Stimulated activated CD8-positive, alpha-beta memory T cell treated with anti-CD3 and anti-CD28 coated beads, Interleukin-4, amount 100 ng/mL, for 1 hour (primary cell): ENCODE measurements around the gene ADAM12.
A peak's percentile ranks its signal among the peaks of the same experiment; 100 is the strongest.
"Not testable (repeated sequence)": the region's sequence is repeated elsewhere in the genome, so short reads cannot be mapped to it uniquely, and the experiment has no call there.

ENCODE experiments used
- DNase-seq, 2 donors: peaks; one replicate each; pipeline ENCODE4 v3.0.0-alpha.2; 2020; ENCODE audit warnings: low read depth in 2 of 2, low spot score in 1 of 2

ADAM12 gene

GRCh38 chr10:126064512-126064911 is 323.8 kb downstream of the ADAM12 start:
- no peak for DNase-seq

- DNase-seq: no peak
Measured at GRCh38 chr10:126063353-126063791, 324.9 kb downstream of the ADAM12 start.

GRCh38 chr10:126062131-126063032 is 325.9 kb downstream of the ADAM12 start:
- DNase-seq: no peak

GRCh38 chr10:126061526-126061925 is 326.8 kb downstream of the ADAM12 start:
- DNase-seq: no peak

GRCh38 chr10:126060261-126060931 is 327.9 kb downstream of the ADAM12 start:
- DNase-seq: no peak

GRCh38 chr10:126059076-126059826 is 329.0 kb downstream of the ADAM12 start:
- no peak for DNase-seq

GRCh38 chr10:126058507-126058906 is 329.8 kb downstream of the ADAM12 start:
- no peak for DNase-seq

- DNase-seq: no peak
Measured at GRCh38 chr10:126058104-126058503, 330.2 kb downstream of the ADAM12 start.

- no peak for DNase-seq
Measured at GRCh38 chr10:126057494-126057893, 330.8 kb downstream of the ADAM12 start.

- no peak for DNase-seq
Measured at GRCh38 chr10:126054191-126054590, 334.1 kb downstream of the ADAM12 start.

GRCh38 chr10:126052171-126052570 is 336.1 kb downstream of the ADAM12 start:
- no peak for DNase-seq

GRCh38 chr10:126049759-126050700 is 338.2 kb downstream of the ADAM12 start:
- no peak for DNase-seq

- DNase-seq: not testable (repeated sequence)
Measured at GRCh38 chr10:126047749-126048148, 340.5 kb downstream of the ADAM12 start.

GRCh38 chr10:126046831-126047230 is 341.4 kb downstream of the ADAM12 start:
- DNase-seq: no peak

- no peak for DNase-seq
Measured at GRCh38 chr10:126045861-126046260, 342.4 kb downstream of the ADAM12 start.

- DNase-seq: no peak
Measured at GRCh38 chr10:126043389-126043788, 344.9 kb downstream of the ADAM12 start.

GRCh38 chr10:126042906-126043305 is 345.4 kb downstream of the ADAM12 start:
- no peak for DNase-seq

GRCh38 chr10:126042354-126042753 is 345.9 kb downstream of the ADAM12 start:
- DNase-seq: no peak

- peak; percentile 40 to 50 for DNase-seq
Measured at GRCh38 chr10:126041804-126042231, 346.5 kb downstream of the ADAM12 start.

- DNase-seq: no peak
Measured at GRCh38 chr10:126041117-126041516, 347.2 kb downstream of the ADAM12 start.
